HepG2 (cell line): ENCODE measurements around the gene CSNK1A1. TPM values are rescaled to one million over a fixed set of nuclear protein-coding genes. Genes with fewer than 3 reads are reported as not detected.
A peak's percentile ranks its signal among the peaks of the same experiment; 100 is the strongest.

ENCODE experiments used
- ATF7-NPFF ChIP-seq: sonication (generic); formaldehyde crosslinking; IDR thresholded peaks from 2 replicates; pipeline ENCODE4 v1.8.1; 2023; ENCODE audit warnings: mild to moderate bottlenecking, low read depth, missing genetic modification reagents, moderate library complexity
- HNRNPH1 ChIP-seq: fragments of 200-400 bp; formaldehyde crosslinking; optimal IDR thresholded peaks from 2 replicates; pipeline ENCODE3; 2017; ENCODE audit warnings: mild to moderate bottlenecking, low read depth, low read length
- MYC ChIP-seq: sonication (generic); formaldehyde crosslinking; IDR thresholded peaks from 2 replicates; pipeline ENCODE4 v1.9.0; 2021; ENCODE audit warnings: missing genetic modification reagents, borderline replicate concordance
- NCOA5 ChIP-seq: sonication (generic); formaldehyde crosslinking; IDR thresholded peaks from 2 replicates; pipeline ENCODE4 v1.4.0; 2020; ENCODE audit warnings: missing genetic modification reagents
- NPAS2 ChIP-seq: sonication (generic); formaldehyde crosslinking; IDR thresholded peaks from 2 replicates; pipeline ENCODE4 v1.8.0; 2022; ENCODE audit warnings: mild to moderate bottlenecking, missing genetic modification reagents, borderline replicate concordance
- PCBP2 ChIP-seq: fragments of 200-400 bp; formaldehyde crosslinking; optimal IDR thresholded peaks from 2 replicates; pipeline ENCODE3; 2018; ENCODE audit warnings: low read length, low read depth; ENCODE audit not compliant: poor library complexity, severe bottlenecking
- POGZ ChIP-seq: sonication (generic); formaldehyde crosslinking; IDR thresholded peaks from 2 replicates; pipeline ENCODE4 v1.4.0; 2020; ENCODE audit warnings: mild to moderate bottlenecking, missing genetic modification reagents
- PRMT3 ChIP-seq: sonication (generic); formaldehyde crosslinking; IDR thresholded peaks from 2 replicates; pipeline ENCODE4 v1.8.1; 2022; ENCODE audit warnings: low read depth, mild to moderate bottlenecking, moderate library complexity, missing genetic modification reagents, borderline replicate concordance
- RFX3 ChIP-seq: IDR thresholded peaks from 2 replicates; pipeline ENCODE4 v1.6.1; 2016; ENCODE audit warnings: missing biosample characterization, missing genetic modification reagents
- RFXAP ChIP-seq: sonication (generic); formaldehyde crosslinking; IDR thresholded peaks from 2 replicates; pipeline ENCODE4 v1.4.0; 2020; ENCODE audit warnings: missing genetic modification reagents, borderline replicate concordance
- SCMH1 ChIP-seq: sonication (generic); formaldehyde crosslinking; IDR thresholded peaks from 2 replicates; pipeline ENCODE4 v1.9.0; 2021; ENCODE audit warnings: missing genetic modification reagents, mild to moderate bottlenecking, borderline replicate concordance
- SRSF1 ChIP-seq: fragments of 200-400 bp; formaldehyde crosslinking; optimal IDR thresholded peaks from 2 replicates; pipeline ENCODE3; 2017; ENCODE audit warnings: mild to moderate bottlenecking, low read depth, low read length, moderate library complexity
- STAT5B ChIP-seq: sonication (generic); formaldehyde crosslinking; IDR thresholded peaks from 2 replicates; pipeline ENCODE4 v1.4.0; 2020; ENCODE audit warnings: missing genetic modification reagents
- TAF15 ChIP-seq: fragments of 200-400 bp; formaldehyde crosslinking; IDR thresholded peaks from one replicate; pipeline ENCODE4 v1.6.1; 2018; ENCODE audit warnings: mild to moderate bottlenecking, low read depth, low read length; ENCODE audit not compliant: poor library complexity, severe bottlenecking
- TEAD3 ChIP-seq: optimal IDR thresholded peaks from 2 replicates; pipeline ENCODE3; 2016; ENCODE audit warnings: borderline replicate concordance
- THAP11 ChIP-seq: IDR thresholded peaks from 2 replicates; pipeline ENCODE4 v1.6.1; 2016; ENCODE audit warnings: missing biosample characterization, missing genetic modification reagents
- ZMYM4 ChIP-seq: sonication (generic); formaldehyde crosslinking; IDR thresholded peaks from 2 replicates; pipeline ENCODE4 v1.8.1; 2023; ENCODE audit warnings: mild to moderate bottlenecking, missing genetic modification reagents
- ZNF138 ChIP-seq: sonication (generic); formaldehyde crosslinking; IDR thresholded peaks from 2 replicates; pipeline ENCODE4 v1.5.0; 2020; ENCODE audit warnings: mild to moderate bottlenecking, low read depth, missing genetic modification reagents
- ZNF496 ChIP-seq: sonication (generic); formaldehyde crosslinking; IDR thresholded peaks from 2 replicates; pipeline ENCODE4 v1.8.1; 2023; ENCODE audit warnings: mild to moderate bottlenecking, moderate library complexity, missing genetic modification reagents; ENCODE audit not compliant: insufficient replicate concordance
- ZSCAN25 ChIP-seq: sonication (generic); formaldehyde crosslinking; IDR thresholded peaks from 2 replicates; pipeline ENCODE4 v1.8.0; 2022; ENCODE audit warnings: mild to moderate bottlenecking, missing genetic modification reagents
- ZSCAN29 ChIP-seq: sonication (generic); formaldehyde crosslinking; conservative IDR thresholded peaks from 2 replicates; pipeline ENCODE4 v1.4.0; 2020; ENCODE audit warnings: mild to moderate bottlenecking, missing genetic modification reagents
- polyA plus RNA-seq, 8 experiments: library from polyadenylated mRNA; depleted of rRNA in 3 of 8; stranded (reverse) in 7 of 8; unstranded in 1 of 8; fragments of >200 nt; fragmentation: Illumina TruSeq in 4 of 8; extraction: Trizol in 4 of 8; gene quantifications; 2 replicates each; pipeline versions ENCODE4 v1.2.1 to v1.2.3, GENCODE V29; 2011 to 2016; ENCODE audit warnings: low read depth in 4 of 8, missing spikeins in 1 of 8, mixed read lengths in 1 of 8; ENCODE audit not compliant: insufficient read depth in 1 of 8
- total RNA-seq, 5 experiments: library from RNA; depleted of rRNA; stranded (reverse); fragments of >200 nt; fragmentation: Illumina TruSeq; extraction: Trizol; gene quantifications; 2 replicates each; pipeline ENCODE4 v1.2.3, GENCODE V29; 2016; ENCODE audit warnings: low read depth in 1 of 5
- TF ChIP-seq, protein P1 (sequence below): sonication (generic); formaldehyde crosslinking; IDR thresholded peaks from 2 replicates; pipeline ENCODE4 v1.4.0; 2020; ENCODE audit warnings: low read depth, mild to moderate bottlenecking, missing genetic modification reagents
- TF ChIP-seq, protein P2 (sequence below): IDR thresholded peaks from 2 replicates; pipeline ENCODE4 v1.6.1; 2016; ENCODE audit warnings: missing biosample characterization, missing genetic modification reagents, low read depth
- TF ChIP-seq, protein P3 (sequence below): sonication (generic); formaldehyde crosslinking; IDR thresholded peaks from 2 replicates; pipeline ENCODE4 v1.4.0; 2020; ENCODE audit warnings: missing genetic modification reagents
- TF ChIP-seq, protein P4 (sequence below): sonication (generic); formaldehyde crosslinking; IDR thresholded peaks from 2 replicates; pipeline ENCODE4 v1.5.0; 2020; ENCODE audit warnings: missing genetic modification reagents
- TF ChIP-seq, protein P5 (sequence below): IDR thresholded peaks from 2 replicates; pipeline ENCODE4 v1.6.1; 2016; ENCODE audit warnings: low read depth, borderline replicate concordance

The CSNK1A1 gene
- total and polyA plus RNA-seq, 2 of the 13 experiments (the other 11 are each of a cell fraction or from before 2014, with no cell fraction given), result 89.0 to 149 TPM

DNA sequence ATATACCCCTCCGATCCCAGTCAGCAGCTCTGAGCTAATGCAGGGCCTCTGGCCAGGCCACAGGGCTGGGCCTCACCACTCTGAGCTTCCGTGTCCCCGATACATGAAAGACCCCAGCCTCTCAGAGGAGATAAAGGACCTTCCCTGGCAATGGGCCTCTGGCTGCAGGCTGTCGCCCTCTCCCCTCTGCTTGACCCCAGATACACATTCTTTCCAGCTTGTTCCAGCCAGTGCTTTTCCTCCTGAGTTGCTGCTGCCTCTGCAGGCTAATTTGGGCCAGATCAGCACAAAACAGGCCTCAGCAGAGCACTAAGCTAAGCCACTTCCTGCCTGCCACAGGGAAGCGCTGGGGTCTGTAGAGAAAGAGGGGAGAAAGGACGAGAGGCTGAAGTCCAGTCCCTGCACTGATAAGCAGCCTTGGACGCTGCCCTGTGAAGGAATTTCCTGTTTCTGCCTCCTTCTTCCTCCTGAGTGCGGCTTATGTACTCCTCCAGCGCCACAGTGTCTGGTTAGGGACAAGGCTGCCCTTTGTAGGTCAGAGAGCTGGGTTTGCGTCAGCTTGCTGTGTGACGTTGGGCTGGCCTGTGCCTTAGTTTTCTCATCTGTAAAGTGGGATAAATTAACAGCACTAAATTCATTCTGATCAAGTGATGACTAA, 99.1 kb downstream of the CSNK1A1 start (continued):
- TF ChIP-seq, protein P1, sequence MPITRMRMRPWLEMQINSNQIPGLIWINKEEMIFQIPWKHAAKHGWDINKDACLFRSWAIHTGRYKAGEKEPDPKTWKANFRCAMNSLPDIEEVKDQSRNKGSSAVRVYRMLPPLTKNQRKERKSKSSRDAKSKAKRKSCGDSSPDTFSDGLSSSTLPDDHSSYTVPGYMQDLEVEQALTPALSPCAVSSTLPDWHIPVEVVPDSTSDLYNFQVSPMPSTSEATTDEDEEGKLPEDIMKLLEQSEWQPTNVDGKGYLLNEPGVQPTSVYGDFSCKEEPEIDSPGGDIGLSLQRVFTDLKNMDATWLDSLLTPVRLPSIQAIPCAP (CRISPR knock-in tag), result no peak
- TF ChIP-seq MYC, result peak; percentile 59; the same call in 1 of the 2 replicates
- TF ChIP-seq TEAD3 (CRISPR knock-in tag), result peak; percentile 96
- TF ChIP-seq, protein P2, sequence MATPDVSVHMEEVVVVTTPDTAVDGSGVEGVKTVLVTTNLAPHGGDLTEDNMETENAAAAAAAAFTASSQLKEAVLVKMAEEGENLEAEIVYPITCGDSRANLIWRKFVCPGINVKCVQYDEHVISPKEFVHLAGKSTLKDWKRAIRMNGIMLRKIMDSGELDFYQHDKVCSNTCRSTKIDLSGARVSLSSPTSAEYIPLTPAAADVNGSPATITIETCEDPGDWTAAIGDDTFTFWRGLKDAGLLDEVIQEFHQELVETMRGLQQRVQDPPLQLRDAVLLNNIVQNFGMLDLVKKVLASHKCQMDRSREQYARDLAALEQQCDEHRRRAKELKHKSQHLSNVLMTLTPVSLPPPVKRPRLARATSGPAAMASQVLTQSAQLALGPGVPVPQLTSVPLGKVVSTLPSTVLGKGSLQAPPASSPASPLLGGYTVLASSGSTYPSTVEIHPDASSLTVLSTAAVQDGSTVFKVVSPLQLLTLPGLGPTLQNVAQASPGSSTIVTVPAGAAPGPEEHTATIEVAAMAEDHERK (CRISPR knock-in tag), result no peak
- peak; percentile 58 for TF ChIP-seq THAP11 (CRISPR knock-in tag)
- TF ChIP-seq ZSCAN25 (CRISPR knock-in tag), result peak; percentile 65
- TF ChIP-seq NCOA5, result no peak
- peak; percentile 88; the same call in 1 of the 2 replicates for TF ChIP-seq ZSCAN29
- no peak for TF ChIP-seq TAF15
- TF ChIP-seq RFX3 (CRISPR knock-in tag), result no peak
- TF ChIP-seq ZMYM4 (CRISPR knock-in tag), result no peak; the same call in 1 of the 2 replicates
- no peak for TF ChIP-seq PRMT3 (CRISPR knock-in tag)
- TF ChIP-seq ZNF138 (CRISPR knock-in tag), result no peak
- no peak for TF ChIP-seq HNRNPH1
- no peak for TF ChIP-seq SCMH1 (CRISPR knock-in tag)
- TF ChIP-seq STAT5B (CRISPR knock-in tag), result no peak
- no peak for TF ChIP-seq PCBP2
- no peak for TF ChIP-seq ZNF496 (CRISPR knock-in tag)
- TF ChIP-seq POGZ (CRISPR knock-in tag), result peak; percentile 65; the same call in 1 of the 2 replicates
- TF ChIP-seq, protein P3, sequence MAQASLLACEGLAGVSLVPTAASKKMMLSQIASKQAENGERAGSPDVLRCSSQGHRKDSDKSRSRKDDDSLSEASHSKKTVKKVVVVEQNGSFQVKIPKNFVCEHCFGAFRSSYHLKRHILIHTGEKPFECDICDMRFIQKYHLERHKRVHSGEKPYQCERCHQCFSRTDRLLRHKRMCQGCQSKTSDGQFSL (CRISPR knock-in tag), result 0 out of 2 replicates have a peak, but pooled peaks have one; percentile 37
- peak; percentile 87 for TF ChIP-seq RFXAP (CRISPR knock-in tag)
- TF ChIP-seq SRSF1, result no peak
- TF ChIP-seq, protein P4, sequence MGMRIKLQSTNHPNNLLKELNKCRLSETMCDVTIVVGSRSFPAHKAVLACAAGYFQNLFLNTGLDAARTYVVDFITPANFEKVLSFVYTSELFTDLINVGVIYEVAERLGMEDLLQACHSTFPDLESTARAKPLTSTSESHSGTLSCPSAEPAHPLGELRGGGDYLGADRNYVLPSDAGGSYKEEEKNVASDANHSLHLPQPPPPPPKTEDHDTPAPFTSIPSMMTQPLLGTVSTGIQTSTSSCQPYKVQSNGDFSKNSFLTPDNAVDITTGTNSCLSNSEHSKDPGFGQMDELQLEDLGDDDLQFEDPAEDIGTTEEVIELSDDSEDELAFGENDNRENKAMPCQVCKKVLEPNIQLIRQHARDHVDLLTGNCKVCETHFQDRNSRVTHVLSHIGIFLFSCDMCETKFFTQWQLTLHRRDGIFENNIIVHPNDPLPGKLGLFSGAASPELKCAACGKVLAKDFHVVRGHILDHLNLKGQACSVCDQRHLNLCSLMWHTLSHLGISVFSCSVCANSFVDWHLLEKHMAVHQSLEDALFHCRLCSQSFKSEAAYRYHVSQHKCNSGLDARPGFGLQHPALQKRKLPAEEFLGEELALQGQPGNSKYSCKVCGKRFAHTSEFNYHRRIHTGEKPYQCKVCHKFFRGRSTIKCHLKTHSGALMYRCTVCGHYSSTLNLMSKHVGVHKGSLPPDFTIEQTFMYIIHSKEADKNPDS (CRISPR knock-in tag), result no peak
- TF ChIP-seq NPAS2, result no peak
- TF ChIP-seq ATF7-NPFF (CRISPR knock-in tag), result no peak
- TF ChIP-seq, protein P5, sequence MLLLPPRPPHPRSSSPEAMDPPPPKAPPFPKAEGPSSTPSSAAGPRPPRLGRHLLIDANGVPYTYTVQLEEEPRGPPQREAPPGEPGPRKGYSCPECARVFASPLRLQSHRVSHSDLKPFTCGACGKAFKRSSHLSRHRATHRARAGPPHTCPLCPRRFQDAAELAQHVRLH, result peak; percentile 44; the same call in 1 of the 2 replicates
